SH-SY5Y (cell line): Measurements from ENCODE around the gene LRP8.

ENCODE experiments used
- GATA2 ChIP-seq: IDR thresholded peaks from 2 replicates; pipeline ENCODE4 v1.6.1; 2011; ENCODE audit warnings: mild to moderate bottlenecking, low read depth, low read length
- GATA3 ChIP-seq: IDR thresholded peaks from 2 replicates; pipeline ENCODE4 v1.6.1; 2011; ENCODE audit warnings: low read depth, mild to moderate bottlenecking, low read length, moderate library complexity

DNA sequence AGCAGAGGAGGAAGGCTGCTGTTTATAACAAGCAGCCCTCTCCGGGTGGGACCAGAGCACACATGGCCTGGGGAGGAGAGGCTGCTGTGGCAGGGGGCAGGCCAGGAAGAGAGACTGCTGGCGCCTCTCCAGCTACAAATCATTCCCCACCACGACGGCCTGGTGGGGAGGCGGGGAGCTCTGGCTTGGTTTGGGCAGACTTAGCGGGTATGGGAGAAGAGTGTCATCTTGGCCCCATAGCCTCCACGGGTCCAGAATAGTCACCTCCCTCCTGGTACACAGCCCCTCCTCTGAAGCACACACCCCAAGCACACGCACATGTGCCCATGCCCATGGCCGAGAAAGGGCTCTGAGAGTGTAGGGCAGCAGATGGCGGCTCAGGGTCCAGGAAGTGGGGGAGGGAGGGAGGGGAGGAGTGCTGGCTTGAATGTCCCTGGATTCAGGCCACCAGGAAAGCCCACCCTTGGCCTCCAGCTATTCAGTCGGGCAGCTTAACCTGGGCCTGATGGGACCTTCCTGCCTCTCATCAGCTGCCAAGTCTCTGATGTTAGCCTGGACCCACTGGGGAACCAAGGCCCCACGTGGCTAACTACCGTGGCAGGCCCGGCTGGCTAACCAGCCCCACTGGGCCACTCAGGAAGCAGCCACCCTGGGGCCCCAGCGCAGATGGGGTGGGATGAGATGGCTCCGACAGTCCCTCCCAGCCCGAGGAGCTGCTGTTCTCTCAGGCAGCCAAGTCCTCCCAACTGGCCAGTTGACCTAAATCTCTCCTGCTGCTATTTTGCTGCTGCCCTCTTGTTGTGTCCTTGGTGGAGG, 10.9 kb downstream of the LRP8 start:
- TF ChIP-seq GATA3 (no peak), GATA2 (no peak)
